ENCODE results near the gene ETS1. TPM values are rescaled to one million over a fixed set of nuclear protein-coding genes. Genes with fewer than 3 reads are reported as not detected.

The ETS1 gene
- total RNA-seq, 1 experiment from 2014 or later, result 29.9 TPM

- H3K79me2 ChIP-seq (ENCODE audit: insufficient read depth, low read length), result no peaks in the 10 kb centered on the region
- no peaks in the 10 kb centered on the region for H3K27me3 Mint-ChIP-seq (ENCODE audit: low read depth)
- H2BK12ac ChIP-seq (ENCODE audit: insufficient read length, low read depth, low read length), result no peak overlapping the region
- H3K4me1 Mint-ChIP-seq, result peaks cover 8 to 14% of the 10 kb centered on the region in 2 experiments
- H3K79me1 ChIP-seq (ENCODE audit: insufficient read depth, low read depth, low read length, poor library complexity, severe bottlenecking), result no peaks in the 10 kb centered on the region
- H3K27ac ChIP-seq (ENCODE audit: insufficient read length, low read depth, low read length), result no peak overlapping the region
- H3K9me3 ChIP-seq (ENCODE audit: control insufficient read depth, low read depth, low read length), result no peaks in the 10 kb centered on the region
- no peaks in the 10 kb centered on the region for H3K36me3 Mint-ChIP-seq (ENCODE audit: insufficient read depth in 1 of 3, low read depth in 3 of 3)
- H3K27me3 ChIP-seq (ENCODE audit: insufficient read depth, low read length), result no peaks in the 10 kb centered on the region
- H2BK120ac ChIP-seq (ENCODE audit: low read depth, low read length, poor library complexity, severe bottlenecking), result no peak overlapping the region
- H3K18ac ChIP-seq (ENCODE audit: insufficient read length, low read depth, low read length), result no peak overlapping the region
- no peak overlapping the region for H3K9ac ChIP-seq (ENCODE audit: extremely low read depth, insufficient read length, low read length)
- no peaks in the 10 kb centered on the region for H4K20me1 ChIP-seq (ENCODE audit: control insufficient read depth, insufficient read depth, insufficient read length)
- H2AK5ac ChIP-seq (ENCODE audit: insufficient read length, low read length), result no peak overlapping the region
- H4K5ac ChIP-seq (ENCODE audit: insufficient read length, low read depth, low read length), result no peak overlapping the region
- H3K4me3 Mint-ChIP-seq, result no peak overlapping the region
- no peak overlapping the region for H3T11ph ChIP-seq (ENCODE audit: low read length)
- peak overlapping the region in 1 of 3 experiments; percentile 45; a peak in 1 of 7 replicates for H3K27ac Mint-ChIP-seq
- H2AFZ ChIP-seq (ENCODE audit: low read length), result no peak overlapping the region
- H2BK20ac ChIP-seq (ENCODE audit: low read depth, low read length, poor library complexity, severe bottlenecking), result no peak overlapping the region
- no peaks in the 10 kb centered on the region for H3K9me3 Mint-ChIP-seq
- H3K4ac ChIP-seq (ENCODE audit: low read depth, low read length), result no peak overlapping the region
- H2BK5ac ChIP-seq (ENCODE audit: insufficient read length, low read length), result no peak overlapping the region
- no peak overlapping the region for H4K91ac ChIP-seq (ENCODE audit: insufficient read length, low read depth, low read length)
- WGBS (ENCODE audit: extremely low coverage, insufficient read length, low lambda C conversion rate), result no CpG with 5 or more reads among the region's 4 CpGs
- DNase-seq, result no peak
- no peak overlapping the region for H3K4me2 ChIP-seq (ENCODE audit: insufficient read depth, insufficient read length, low read length)
- TF ChIP-seq CTCF (conservative IDR thresholded peaks at IDR 0.05), result no peak
- no peak overlapping the region for H3K56ac ChIP-seq (ENCODE audit: insufficient read length, low read depth, low read length)
- H2BK15ac ChIP-seq (ENCODE audit: low read depth, low read length), result no peak overlapping the region
- no peaks in the 10 kb centered on the region for H3K23me2 ChIP-seq (ENCODE audit: insufficient read length, low read depth, low read length, poor library complexity, severe bottlenecking)
- no peak overlapping the region for H3K23ac ChIP-seq (ENCODE audit: insufficient read length, low read depth, low read length)
- H3K4me1 ChIP-seq (ENCODE audit: insufficient read depth, low read length), result no peaks in the 10 kb centered on the region
- H3K14ac ChIP-seq (ENCODE audit: insufficient read depth, low read length), result no peak overlapping the region
- no peak overlapping the region for H4K8ac ChIP-seq (replicated peaks; ENCODE audit: insufficient read length, low read depth, low read length)
These were observed 167.1 kb downstream of the ETS1 start for GRCh38 chr11:128420265-128420664.

Measured in H9 (cell line).